ACC112 (cell line): ENCODE measurements around the gene TOP1.
"Not testable (repeated sequence)": the region's sequence is repeated elsewhere in the genome, so short reads cannot be mapped to it uniquely, and the experiment has no call there.

ENCODE experiments used
- H2AFZ ChIP-seq: fragments of 200-600 bp; sonication (generic); one replicate; pipeline ENCODE4 v1.6.0; 2017; ENCODE audit warnings: antibody characterized with exemption, low read length; ENCODE audit not compliant: unreplicated experiment
- H3K27ac ChIP-seq: fragments of 200-600 bp; sonication (generic); 2 replicates; pipeline ENCODE4 v1.5.1; 2014; ENCODE audit warnings: low read depth, mild to moderate bottlenecking, antibody characterized with exemption, low read length, moderate library complexity
- H3K27me3 ChIP-seq: fragments of 200-600 bp; sonication (generic); 2 replicates; pipeline ENCODE4 v1.6.1; 2014; ENCODE audit warnings: mild to moderate bottlenecking, antibody characterized with exemption, low read length, moderate library complexity, mixed read lengths; ENCODE audit not compliant: insufficient read depth
- H3K36me3 ChIP-seq: fragments of 200-600 bp; sonication (generic); 2 replicates; pipeline ENCODE4 v1.6.1; 2016; ENCODE audit warnings: mild to moderate bottlenecking, antibody characterized with exemption, low read length, moderate library complexity, mixed read lengths; ENCODE audit not compliant: insufficient read depth
- H3K4me1 ChIP-seq: fragments of 200-600 bp; sonication (generic); one replicate; pipeline ENCODE4 v1.6.1; 2016; ENCODE audit warnings: low read length, mixed read lengths; ENCODE audit not compliant: insufficient read depth, unreplicated experiment, control insufficient read depth
- H3K4me3 ChIP-seq: fragments of 200-600 bp; sonication (generic); 2 replicates; pipeline ENCODE4 v1.5.1; 2014; ENCODE audit warnings: mild to moderate bottlenecking, low read depth, low read length
- H3K79me2 ChIP-seq: fragments of 200-600 bp; sonication (generic); one replicate; pipeline ENCODE4 v1.6.0; 2016; ENCODE audit warnings: low read length; ENCODE audit not compliant: control insufficient read depth, unreplicated experiment, insufficient read depth

The TOP1 gene

DNA sequence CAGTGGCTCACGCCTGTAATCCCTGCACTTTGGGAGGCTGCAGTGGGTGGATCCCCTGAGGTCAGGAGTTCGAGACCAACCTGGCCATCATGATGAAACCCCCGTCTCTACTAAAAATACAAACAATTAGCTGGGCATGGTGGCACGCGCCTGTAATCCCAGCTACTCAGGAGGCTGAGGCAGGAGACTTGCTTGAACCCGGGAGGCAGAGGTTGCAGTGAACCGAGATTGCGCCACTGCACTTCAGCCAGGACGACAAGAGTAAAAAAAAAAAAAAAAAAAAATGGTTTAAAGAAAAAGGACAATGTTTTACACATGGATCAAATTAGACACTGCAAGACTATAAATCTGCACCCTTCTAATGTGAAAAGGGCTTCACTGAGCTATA lies 103.8 kb downstream of the TOP1 start:
- H3K79me2 ChIP-seq, H3K27ac ChIP-seq, H3K4me3 ChIP-seq, H3K27me3 ChIP-seq, H3K4me1 ChIP-seq, H3K36me3 ChIP-seq, H2AFZ ChIP-seq: not testable (repeated sequence)

DNA sequence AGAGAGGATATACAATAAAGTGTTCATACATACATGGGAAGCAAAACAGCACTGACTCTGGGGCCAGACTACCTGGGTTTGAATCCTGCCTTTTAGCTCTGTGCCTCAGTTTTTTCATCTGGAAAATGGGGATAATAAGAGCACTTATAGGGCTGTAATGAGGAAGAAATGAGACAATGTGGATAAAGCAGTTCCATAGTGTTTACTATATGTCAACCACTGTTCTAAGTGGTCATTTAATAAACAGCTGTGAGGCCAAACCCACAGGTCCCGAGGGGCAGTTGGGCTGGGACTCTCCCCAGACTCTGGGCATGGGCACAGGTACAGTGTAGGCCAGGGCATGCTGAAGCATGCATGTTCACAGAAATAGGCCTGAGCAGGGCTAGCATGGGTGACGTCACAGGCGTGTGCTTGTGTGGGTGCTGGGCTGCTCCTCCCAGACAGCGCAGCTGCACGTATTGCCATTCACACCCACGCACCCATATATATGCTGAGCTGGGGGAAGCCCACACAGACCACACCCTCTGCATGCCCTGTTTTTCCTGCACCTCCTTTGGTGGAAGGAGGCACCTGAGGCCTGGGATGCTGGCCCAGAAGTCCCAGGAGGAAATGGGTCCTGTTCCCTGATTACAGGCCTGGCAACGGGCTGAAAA lies 105.2 kb downstream of the TOP1 start:
- Histone ChIP-seq H3K4me1 (peaks cover 2% of the 10 kb centered on the region), H3K4me3 (no peak overlapping the region), H3K27ac (no peak overlapping the region), H3K36me3 (no peaks in the 10 kb centered on the region), H3K79me2 (peaks cover 16% of the 10 kb centered on the region), H2AFZ (no peak overlapping the region), H3K27me3 (no peaks in the 10 kb centered on the region)

DNA sequence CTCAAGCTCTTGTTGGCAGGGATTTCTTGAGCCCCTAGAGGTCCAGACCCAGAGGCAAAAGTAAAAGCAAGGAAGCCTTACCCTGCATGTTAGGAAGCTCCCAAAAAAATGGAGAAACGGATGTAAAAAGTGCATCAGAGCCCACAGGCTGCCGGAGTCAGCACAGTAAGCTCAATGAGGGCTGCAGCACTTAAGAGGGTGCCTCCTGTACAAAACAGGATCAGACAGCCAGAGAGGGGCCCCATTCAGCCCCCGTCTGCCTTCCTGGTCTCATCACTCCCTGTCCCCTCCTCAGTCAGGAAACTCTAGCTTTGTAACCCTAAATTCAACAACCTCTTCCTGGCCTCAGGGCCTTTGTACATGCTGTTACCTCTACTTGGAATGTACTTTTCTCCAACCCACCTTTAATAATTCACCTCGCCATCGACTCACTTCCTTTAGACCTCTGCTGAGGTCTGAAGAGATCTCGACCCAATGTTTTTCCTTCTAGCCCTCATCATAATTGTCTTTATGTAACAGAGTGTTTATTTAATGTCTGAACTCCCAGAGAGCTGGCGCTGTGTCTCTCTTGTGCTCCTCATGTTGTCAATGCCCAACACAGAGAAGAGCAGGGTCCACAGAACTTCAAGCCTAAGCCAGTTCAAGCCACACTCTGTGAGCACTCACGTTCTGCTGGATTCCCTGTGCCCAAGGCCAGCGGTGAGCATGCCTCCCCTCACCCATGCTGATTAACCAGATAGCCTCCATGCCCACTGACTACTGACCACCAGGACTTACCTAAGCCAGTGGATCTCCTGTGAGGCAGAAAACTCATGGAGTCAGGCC lies 106.0 kb downstream of the TOP1 start:
- Histone ChIP-seq H3K27me3 (no peaks in the 10 kb centered on the region), H3K27ac (no peak overlapping the region), H3K36me3 (no peaks in the 10 kb centered on the region), H3K4me1 (peaks cover 9% of the 10 kb centered on the region), H3K4me3 (no peak overlapping the region), H3K79me2 (peaks cover 23% of the 10 kb centered on the region), H2AFZ (no peak overlapping the region)

DNA sequence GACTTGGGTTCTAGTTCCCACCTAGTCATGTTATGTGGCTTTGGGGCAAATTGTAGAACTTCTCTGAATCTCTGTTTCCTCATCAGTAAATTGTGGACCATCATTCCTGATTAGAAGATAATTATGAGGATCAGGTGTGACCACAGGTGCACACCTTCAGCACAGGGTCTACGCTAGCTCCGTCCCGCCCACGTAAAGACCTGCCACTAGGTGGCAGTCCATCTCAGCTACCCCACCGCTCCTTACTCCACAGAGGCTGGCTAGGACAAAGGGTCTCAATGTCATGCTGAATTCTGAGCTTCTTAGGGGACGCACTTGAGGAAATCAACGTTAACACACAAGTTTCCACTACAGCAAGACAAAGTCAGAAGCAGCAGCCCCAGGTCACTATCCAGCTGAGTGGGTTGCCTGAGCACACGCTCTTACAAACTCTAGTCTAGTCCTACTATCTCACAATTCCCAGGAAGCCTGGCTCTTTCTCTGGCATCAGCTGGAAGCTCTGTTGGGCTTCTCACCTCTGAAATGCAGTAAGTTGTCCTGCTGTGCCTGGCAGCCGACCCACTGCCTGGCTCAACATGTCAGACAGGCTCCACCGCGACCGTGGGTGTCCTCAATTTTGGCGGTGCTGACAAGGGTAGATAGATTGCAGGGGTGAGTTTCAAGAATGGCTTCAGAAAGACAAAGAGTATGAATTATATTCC lies 106.7 kb downstream of the TOP1 start:
- no peaks in the 10 kb centered on the region for H3K27me3 ChIP-seq
- H3K4me1 ChIP-seq = peaks cover 15% of the 10 kb centered on the region
- no peak overlapping the region for H2AFZ ChIP-seq
- no peaks in the 10 kb centered on the region for H3K36me3 ChIP-seq
- peaks cover 31% of the 10 kb centered on the region for H3K79me2 ChIP-seq
- H3K27ac ChIP-seq = no peak overlapping the region
- H3K4me3 ChIP-seq = no peak overlapping the region

DNA sequence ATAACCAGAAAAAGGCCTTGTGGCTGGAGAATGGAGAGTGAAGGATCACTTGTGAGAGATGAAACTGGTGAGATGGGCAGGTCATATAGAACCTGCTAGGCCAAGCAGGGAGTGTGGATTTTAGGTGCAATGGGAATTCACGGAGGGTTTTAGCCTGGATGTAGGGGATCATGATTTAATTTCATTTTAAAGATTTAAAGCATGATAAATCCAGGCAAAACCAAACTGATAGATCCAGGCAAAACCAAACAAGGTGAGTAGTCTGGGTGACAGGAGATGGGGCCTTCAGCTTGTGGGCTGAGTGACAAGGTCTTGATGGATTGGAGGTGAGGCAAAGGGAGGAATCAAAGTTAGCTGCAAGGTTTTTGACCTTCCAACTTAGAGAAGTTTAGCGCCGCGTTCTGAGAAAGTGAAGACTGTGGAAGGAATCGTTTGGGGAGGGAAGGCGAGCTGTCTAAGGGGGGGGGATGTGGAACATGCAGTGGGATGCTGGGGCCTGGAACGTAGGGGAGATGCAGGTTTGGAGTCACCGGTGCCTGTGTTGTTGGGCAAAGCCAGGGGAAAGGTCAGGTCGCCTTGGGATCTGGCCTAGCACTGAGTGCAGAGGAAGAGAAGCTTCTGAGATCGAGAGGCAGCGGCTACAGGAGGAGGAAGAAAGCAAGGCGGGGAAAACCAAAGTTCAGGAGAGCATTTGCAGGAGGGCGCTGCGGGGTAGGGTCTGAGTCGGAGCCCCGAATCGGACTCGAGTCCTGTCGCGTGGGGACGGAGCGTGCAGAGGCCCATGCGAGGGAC lies 107.5 kb downstream of the TOP1 start:
- Histone ChIP-seq H3K27ac (no peak overlapping the region), H3K4me1 (peaks cover 23% of the 10 kb centered on the region)

DNA sequence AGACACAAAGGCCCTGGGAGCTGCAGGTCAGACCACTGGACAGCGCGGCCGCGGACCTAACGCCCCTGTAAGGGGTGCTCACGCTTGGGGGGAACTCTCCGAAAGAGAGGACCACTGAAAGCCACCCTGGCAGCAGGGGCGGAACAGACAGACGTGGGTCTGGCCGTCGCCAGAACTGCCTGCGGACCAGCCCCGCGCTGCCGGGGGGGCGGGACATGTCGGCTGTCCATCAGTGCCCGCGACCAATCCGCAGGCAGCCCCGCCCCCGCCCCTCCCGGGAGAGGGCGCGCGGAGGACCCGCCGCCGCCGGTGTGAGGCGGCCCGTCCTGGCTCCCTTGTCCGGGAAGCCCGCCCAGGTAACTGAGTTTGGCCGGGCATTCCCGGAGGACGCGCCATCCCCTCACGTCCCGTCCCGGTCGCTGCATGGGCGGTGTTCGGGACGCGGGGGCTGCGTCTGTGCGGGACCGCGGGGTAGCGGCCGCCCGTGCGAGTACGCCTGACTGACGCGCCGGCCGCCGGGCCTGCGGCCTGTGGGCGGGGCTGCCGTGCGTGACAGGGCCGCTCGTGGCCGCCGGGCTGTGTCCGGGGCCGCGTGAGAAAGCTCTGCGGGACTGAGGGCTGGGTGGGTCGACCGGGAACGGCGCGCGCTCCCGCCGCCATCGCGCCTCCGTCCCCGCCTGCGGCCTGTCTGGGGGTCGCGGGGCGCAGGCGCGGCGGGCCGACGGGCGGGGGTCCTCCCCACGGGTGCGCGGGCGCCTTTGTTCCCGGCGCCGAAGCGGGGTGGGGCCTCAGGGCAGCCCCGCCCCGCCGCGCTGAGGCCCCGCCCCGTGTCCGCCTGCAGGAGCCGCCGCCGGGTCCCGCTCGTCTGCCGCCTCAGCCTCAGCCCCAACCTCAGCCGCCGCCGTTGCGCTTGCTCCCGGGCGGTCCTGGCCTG lies 108.3 kb downstream of the TOP1 start, which contains the start of gene PLCG1:
TSS of gene PLCG1 (plus strand) at position 864 of the 934 bp plus-strand sequence. CDS start 99 bp downstream, outside the sequence.
- Histone ChIP-seq H2AFZ (peak within 1 kb of the TSS; percentile 92), H3K79me2 (peaks cover 47% of the 10 kb centered on the region), H3K4me1 (peaks cover 29% of the 10 kb centered on the region), H3K4me3 (peak within 1 kb of the TSS; percentile 90), H3K27ac (peak within 1 kb of the TSS; percentile 74; the same call in 1 of the 2 replicates), H3K36me3 (no peaks in the 10 kb centered on the region), H3K27me3 (no peaks in the 10 kb centered on the region)

More for the DNA sequence above, 107.5 kb downstream of the TOP1 start:
- H2AFZ ChIP-seq = no peak overlapping the region
- H3K36me3 ChIP-seq = no peaks in the 10 kb centered on the region
- no peaks in the 10 kb centered on the region for H3K27me3 ChIP-seq
- H3K4me3 ChIP-seq = peak overlapping the region; percentile 90
- peaks cover 38% of the 10 kb centered on the region for H3K79me2 ChIP-seq

DNA sequence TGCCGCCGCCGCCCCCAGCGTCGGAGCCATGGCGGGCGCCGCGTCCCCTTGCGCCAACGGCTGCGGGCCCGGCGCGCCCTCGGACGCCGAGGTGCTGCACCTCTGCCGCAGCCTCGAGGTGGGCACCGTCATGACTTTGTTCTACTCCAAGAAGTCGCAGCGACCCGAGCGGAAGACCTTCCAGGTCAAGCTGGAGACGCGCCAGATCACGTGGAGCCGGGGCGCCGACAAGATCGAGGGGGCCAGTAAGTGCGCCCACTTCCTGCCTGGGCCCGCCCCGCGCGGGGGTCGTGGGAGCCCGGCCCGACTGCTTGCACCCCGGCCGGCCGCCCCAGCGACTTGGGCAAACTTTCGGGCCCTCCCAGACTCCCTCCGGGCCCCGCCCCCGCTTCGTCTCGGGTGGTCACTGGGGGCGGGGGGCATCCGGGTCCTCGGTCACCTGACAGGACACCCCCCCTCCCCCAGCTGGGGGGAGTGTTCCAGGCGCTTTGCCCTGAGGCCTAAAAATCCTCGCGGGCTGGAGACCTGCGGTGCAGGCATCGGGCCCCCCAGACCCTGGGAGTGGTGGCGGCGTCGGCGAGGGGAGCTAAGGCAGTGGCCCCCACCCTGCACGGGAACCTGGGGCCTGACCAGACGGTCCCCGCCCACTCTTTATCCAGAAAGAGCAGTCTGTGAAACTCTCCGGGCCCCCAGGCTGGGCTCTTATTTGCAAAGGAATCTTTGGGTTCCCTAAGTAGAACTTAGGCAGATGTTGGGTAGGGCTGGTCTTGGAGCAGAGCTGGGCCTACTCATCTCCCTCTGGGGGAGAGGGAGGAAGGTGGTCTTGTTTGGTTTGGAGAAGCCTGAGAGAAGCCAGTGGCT lies 109.2 kb downstream of the TOP1 start:
- H3K27ac ChIP-seq = peak overlapping the region; percentile 29; the same call in 1 of the 2 replicates
- peaks cover 29% of the 10 kb centered on the region for H3K4me1 ChIP-seq
- peak overlapping the region; percentile 90 for H3K4me3 ChIP-seq
- H3K27me3 ChIP-seq = no peaks in the 10 kb centered on the region
- peak overlapping the region; percentile 92 for H2AFZ ChIP-seq
- no peaks in the 10 kb centered on the region for H3K36me3 ChIP-seq
- peaks cover 56% of the 10 kb centered on the region for H3K79me2 ChIP-seq

DNA sequence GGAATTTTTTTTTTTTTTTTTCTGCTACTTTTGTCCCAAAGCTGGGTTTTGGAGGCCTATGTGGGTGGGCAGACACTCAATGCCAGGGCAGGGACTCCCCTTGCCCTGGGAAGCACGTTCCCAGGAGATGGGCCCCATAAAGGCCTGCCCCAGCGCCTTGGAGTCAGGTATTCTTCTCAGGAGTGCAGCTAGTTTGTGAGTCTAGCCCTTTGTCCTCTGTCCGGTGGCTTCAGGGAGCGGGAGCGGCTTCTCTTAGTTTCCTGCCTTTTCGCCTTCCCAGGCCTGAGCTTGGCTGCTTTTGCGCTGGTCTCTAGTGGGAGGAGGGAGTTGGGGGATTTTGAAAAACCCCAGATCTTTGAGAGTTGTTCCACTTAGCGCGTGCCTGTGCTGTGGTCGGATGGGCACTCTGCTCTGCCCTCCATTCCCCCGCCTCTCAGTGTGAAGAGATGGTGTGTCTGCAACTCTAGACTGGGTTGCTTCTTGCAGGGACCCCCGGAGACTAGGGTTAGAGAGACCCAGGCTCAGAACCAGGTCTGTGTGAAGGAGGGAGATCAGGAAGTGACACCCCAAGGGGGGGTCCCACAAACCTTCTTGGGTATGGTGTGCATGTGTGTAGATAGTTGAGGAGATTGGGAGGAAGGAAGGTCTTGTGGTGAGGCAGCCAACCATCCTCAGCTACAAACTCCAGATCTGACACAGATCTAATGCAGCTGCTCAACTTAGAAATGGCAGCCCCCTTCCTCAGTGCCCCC lies 110.0 kb downstream of the TOP1 start:
- Histone ChIP-seq H3K4me3 (peak overlapping the region; percentile 90), H3K27me3 (no peaks in the 10 kb centered on the region), H3K4me1 (peaks cover 29% of the 10 kb centered on the region)

More for the DNA sequence above, 110.0 kb downstream of the TOP1 start:
- Histone ChIP-seq H3K79me2 (peaks cover 63% of the 10 kb centered on the region), H3K36me3 (no peaks in the 10 kb centered on the region), H2AFZ (no peak overlapping the region), H3K27ac (no peak overlapping the region)
